ENCODE results near the gene RBM20.

The RBM20 gene

GRCh38 chr10:110708776-110709443 lies 64.8 kb downstream of the RBM20 start:
- TF ChIP-seq, protein P1, sequence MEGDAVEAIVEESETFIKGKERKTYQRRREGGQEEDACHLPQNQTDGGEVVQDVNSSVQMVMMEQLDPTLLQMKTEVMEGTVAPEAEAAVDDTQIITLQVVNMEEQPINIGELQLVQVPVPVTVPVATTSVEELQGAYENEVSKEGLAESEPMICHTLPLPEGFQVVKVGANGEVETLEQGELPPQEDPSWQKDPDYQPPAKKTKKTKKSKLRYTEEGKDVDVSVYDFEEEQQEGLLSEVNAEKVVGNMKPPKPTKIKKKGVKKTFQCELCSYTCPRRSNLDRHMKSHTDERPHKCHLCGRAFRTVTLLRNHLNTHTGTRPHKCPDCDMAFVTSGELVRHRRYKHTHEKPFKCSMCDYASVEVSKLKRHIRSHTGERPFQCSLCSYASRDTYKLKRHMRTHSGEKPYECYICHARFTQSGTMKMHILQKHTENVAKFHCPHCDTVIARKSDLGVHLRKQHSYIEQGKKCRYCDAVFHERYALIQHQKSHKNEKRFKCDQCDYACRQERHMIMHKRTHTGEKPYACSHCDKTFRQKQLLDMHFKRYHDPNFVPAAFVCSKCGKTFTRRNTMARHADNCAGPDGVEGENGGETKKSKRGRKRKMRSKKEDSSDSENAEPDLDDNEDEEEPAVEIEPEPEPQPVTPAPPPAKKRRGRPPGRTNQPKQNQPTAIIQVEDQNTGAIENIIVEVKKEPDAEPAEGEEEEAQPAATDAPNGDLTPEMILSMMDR (IDR thresholded peaks at IDR 0.05; ENCODE audit: insufficient read depth, missing control alignments) = no peak
- FAIRE-seq (no peak), DNase-seq (ENCODE audit: insufficient read length, low spot score) (no peak)

- no peak for DNase-seq (ENCODE audit: insufficient read length, low spot score)
- FAIRE-seq = no peak
- TF ChIP-seq, protein P1 (IDR thresholded peaks at IDR 0.05; ENCODE audit: insufficient read depth, missing control alignments) = no peak
Measured at GRCh38 chr10:110709444-110709828, 65.3 kb downstream of the RBM20 start.

- no peak for FAIRE-seq
- TF ChIP-seq, protein P1 (IDR thresholded peaks at IDR 0.05; ENCODE audit: insufficient read depth, missing control alignments) = no peak
- DNase-seq (ENCODE audit: insufficient read length, low spot score) = no peak
Measured at GRCh38 chr10:110709964-110710587, 65.9 kb downstream of the RBM20 start.

DNA sequence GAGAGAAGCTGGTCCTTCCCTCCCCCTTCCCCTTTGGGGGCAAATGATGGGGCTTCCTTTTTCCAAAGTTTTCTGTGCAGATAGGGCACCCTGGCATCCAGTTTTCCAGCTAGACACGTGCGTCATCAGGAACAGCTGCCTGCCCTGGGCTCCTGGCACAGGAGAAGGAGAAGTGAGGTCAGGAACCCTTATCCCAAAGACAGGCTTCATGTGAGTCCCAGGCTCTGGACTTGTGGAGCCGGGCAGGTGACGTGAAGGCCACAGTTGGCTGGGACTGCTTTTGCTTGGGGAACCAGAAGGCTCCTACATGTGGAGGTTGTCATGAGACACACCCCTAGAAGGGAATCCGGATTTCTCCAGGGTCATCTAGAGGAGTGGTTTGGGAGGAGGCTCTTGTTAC lies 66.5 kb downstream of the RBM20 start:
- no peak for DNase-seq (ENCODE audit: insufficient read length, low spot score)
- TF ChIP-seq, protein P1 (IDR thresholded peaks at IDR 0.05; ENCODE audit: insufficient read depth, missing control alignments) = no peak
- FAIRE-seq = no peak

DNA sequence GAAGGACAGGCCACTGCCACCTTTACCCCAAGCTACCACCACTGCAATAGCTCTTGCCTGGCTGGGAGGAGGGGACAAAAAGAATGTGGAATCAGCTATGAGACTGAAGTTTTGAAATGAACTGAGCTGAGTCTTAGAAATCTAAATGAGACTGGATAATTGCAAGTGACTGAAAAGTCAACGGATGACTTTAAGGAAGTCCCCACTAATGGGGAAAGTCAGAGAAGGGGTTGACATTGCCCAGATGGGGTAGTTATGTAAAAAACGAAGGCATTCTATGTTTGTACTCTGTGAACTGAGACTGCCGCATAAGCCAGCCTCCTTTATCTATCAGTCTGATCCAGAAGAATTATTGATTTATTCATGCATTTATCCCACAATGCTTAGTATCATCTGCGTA lies 67.2 kb downstream of the RBM20 start:
- FAIRE-seq (no peak), DNase-seq (ENCODE audit: insufficient read length, low spot score) (no peak)
- TF ChIP-seq, protein P1 (IDR thresholded peaks at IDR 0.05; ENCODE audit: insufficient read depth, missing control alignments) = no peak

DNA sequence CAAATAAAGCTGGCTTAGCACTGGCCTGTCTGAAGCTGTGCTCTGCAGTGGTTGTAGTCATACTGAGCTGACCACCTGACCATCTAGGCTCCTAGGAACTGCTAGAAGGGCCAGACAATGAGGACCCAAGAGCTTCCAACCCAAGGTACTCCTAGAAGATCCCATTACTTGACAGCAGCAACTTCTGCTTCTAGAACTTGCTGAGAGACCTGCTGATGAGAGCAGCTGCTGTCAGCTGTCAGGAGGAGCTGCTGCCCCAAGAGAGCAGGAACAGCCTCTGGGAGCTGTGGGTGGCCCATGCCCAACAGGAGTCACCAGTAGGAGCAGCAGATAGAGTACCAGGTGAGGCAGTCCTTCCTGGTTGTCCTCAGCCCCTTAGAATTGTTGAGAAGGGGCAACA lies 70.2 kb downstream of the RBM20 start:
- DNase-seq (ENCODE audit: insufficient read length, low spot score) (no peak), FAIRE-seq (no peak)
- TF ChIP-seq, protein P1 (IDR thresholded peaks at IDR 0.05; ENCODE audit: insufficient read depth, missing control alignments) = no peak

All from D721Med (cell line).